ENCODE data around the gene CHST8.
A peak's percentile ranks its signal among the peaks of the same experiment; 100 is the strongest.

CHST8 gene

GRCh38 chr19:33748231-33748630 is 126.5 kb downstream of the CHST8 start:
- no peak for DNase-seq

GRCh38 chr19:33749016-33749415 is 127.3 kb downstream of the CHST8 start:
- no peak for DNase-seq

GRCh38 chr19:33749619-33750175 is 127.9 kb downstream of the CHST8 start:
- DNase-seq: no peak

- DNase-seq: no peak
These were observed 129.1 kb downstream of the CHST8 start for GRCh38 chr19:33750587-33751435.

DNA sequence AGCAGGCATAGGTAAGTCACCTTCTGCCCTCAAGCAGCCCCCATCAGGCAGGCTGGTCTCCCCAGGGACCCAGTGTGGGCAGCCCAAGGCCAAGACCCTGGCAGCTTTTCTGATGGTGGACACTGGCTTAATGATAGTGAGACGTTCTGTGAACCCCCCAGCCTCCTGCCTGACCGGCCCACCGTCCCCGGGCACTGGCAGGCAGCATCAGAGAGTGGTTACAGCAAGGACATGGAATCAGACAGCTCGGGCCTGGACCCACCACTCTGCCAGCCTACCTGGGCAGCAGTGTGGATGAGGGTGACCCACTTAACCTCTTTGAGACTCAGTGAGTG is 129.7 kb downstream of the CHST8 start:
- DNase-seq: no peak

DNA sequence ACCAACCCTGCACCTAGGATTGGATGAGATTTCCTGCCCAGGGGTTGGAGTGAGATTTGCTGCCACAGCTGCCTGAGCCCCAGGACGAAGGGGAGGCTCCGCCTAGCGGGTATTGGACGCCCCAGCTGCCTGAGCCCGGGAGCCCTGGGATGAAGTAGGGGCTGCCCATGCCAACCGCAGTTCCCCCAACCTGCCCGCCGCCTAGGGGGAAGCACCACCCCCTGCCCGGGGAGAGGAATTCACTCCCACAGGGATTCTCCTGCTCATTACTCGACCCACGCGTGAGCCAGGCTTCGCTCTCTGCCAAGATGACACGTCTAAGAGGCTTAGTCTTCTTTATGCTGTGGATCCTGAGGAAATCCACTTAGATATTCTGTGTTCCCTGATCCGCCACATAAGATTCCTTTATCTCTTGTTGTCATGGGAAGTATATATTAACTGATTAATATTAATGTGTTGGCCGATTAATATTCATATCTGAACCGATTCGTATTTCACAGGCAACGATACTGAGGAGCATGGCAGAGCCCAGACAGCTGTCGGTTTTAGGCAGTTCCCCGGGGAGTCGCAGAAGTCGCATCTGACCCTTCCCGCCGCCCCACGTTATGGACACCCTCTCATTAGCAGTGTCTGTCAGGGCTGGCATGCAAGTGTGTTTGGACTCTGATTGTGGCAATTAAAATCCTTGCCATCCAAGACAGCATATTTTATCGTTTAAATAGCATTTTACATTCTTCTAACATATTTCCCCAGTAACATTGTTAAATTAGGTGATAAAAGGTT is 130.5 kb downstream of the CHST8 start:
- DNase-seq: no peak

DNA sequence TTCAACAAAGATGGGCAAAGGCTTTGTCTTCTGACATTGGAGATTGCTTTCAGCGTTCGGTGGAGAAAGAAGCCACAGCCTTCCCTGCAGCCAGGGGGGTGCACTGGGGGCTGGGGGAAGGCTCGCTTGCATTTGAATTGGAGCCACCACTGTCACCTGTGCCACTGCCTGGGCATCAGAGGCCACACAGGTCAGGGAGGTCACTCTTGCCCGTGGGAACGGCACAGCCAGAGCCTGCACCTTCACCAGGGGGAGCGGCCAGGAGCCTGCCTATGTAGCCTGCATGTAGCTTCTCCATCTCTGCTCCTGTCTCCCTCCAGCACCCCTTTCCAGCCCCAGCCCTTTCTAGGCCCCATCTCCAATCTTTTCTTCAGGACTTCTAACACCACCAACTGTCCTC is 131.2 kb downstream of the CHST8 start:
- DNase-seq: no peak

GRCh38 chr19:33754361-33754760 is 132.6 kb downstream of the CHST8 start:
- DNase-seq: no peak

GRCh38 chr19:33755099-33756035 is 133.6 kb downstream of the CHST8 start:
- DNase-seq: no peak

DNA sequence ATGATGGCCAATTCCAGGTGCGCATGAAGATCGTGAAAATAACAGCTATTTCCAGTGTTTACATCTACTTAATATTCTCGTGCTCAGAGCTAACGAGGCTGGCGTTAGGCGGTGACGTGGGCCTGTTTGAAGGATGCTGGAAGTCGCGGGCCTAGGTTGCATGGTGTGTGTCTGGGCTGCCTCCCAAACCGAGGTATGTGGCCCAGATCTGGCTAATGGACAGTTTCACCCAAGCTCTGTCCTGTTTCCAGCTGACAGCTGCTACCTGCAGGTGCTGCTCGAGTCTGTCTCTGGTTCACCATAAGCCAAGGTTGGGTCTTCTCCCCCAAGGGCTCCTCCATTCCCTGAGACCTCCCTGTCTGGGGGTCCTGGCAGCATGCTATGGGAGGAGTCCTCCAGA is 134.4 kb downstream of the CHST8 start:
- DNase-seq: no peak

- no peak for DNase-seq
These were observed 136.8 kb downstream of the CHST8 start for GRCh38 chr19:33758541-33759013.

DNA sequence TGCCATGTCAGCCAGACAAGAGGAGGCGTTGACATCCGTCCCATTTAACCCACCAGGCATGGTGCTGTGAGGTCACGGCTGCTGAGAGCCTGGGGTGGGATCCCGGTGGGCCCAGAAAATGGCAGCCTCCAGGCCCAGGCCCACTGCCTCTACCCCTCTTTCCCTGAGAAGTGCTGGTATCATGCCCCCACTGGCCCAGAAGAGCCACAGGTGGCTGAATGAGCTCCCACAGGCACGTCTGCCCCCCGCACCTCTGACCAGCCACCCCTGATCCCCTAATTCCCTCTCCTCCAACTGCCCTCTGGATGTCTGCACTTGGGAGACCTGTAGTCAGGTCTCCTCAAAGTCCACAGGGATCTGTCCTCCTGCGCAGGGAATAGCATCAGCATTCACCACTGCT is 137.6 kb downstream of the CHST8 start:
- no peak for DNase-seq

DNA sequence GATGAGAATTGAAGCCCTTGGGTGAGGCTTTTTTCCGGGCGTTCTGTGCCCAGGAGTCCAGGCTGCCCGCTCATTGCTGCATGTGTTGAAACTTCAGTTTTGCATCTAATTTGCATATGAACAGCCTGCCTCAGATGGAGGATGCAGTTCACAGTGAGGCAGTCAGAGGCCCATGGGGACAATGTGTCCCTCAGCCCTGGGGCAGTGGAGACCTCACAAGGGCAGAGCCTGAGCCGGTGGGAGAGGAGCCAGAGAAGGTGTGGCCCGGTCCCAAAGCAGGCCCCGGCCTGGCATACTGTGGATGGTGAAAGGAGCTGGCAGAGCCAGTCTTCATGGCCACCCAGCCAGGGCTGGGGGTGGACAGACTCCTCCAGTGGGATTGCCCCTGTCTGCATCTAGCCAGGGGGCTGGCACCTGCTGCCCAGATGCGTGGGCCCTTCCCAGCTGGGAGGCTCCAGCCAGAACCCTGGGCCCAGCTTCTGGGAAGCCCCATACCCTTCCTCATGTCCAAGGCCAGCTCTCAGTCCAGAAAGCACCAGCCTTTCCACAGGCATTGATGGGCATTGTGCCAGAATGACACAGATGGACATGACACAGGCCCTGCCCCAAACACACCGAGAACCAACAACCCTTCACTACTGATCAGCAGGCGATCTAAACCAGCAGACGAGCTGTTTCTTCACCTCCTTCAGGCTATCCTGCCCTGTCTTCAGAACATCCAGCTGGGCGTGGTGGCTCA is 142.0 kb downstream of the CHST8 start:
- no peak for DNase-seq

GRCh38 chr19:33766623-33767022 is 144.9 kb downstream of the CHST8 start:
- DNase-seq: no peak

DNA sequence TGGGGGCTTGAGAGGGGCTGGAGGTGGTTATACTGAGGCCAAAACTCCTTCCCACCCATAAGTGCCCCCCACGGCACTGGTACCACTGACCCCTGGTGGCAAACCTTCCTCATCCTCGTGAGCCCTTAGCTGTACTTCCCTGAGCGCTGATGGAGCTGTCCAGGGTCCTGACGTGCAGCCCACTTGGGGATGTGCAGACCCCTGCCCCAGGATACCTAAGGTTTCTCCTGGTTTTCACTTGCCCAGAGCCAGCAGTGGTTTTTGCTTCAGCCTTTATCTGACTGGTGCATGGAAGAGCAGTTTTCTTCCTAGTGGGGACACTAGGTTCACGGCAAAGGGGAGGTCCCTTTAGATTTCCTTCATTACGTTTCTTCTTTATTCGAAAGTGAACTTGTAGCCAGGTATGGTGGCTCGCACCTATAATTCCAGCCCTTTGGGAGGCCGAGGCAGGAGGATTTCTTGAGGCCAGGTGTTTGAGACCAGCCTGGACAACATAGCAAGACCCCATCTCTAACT is 146.2 kb downstream of the CHST8 start:
- DNase-seq: no peak

DNA sequence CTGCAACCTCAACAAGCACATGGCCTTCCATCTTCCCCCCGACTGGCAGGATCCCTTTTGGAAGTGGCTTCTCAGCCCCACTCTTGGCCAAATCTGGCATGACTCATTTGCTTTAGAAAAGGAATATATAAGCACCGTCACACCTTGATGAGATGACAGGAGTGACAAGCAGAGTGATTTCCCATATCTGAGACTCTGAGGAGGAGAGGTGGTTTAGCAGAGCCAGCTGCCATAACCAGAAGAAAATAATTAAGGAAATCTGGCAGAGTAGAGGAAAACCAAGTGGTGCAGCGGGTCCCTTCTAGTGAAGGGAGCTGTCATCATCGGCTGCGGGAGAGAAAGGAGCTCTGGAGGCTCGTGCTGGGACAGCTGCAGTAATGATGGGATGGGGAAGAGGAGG is 147.5 kb downstream of the CHST8 start:
- no peak for DNase-seq

- DNase-seq: no peak
These were observed 148.4 kb downstream of the CHST8 start for GRCh38 chr19:33770107-33770506.

DNA sequence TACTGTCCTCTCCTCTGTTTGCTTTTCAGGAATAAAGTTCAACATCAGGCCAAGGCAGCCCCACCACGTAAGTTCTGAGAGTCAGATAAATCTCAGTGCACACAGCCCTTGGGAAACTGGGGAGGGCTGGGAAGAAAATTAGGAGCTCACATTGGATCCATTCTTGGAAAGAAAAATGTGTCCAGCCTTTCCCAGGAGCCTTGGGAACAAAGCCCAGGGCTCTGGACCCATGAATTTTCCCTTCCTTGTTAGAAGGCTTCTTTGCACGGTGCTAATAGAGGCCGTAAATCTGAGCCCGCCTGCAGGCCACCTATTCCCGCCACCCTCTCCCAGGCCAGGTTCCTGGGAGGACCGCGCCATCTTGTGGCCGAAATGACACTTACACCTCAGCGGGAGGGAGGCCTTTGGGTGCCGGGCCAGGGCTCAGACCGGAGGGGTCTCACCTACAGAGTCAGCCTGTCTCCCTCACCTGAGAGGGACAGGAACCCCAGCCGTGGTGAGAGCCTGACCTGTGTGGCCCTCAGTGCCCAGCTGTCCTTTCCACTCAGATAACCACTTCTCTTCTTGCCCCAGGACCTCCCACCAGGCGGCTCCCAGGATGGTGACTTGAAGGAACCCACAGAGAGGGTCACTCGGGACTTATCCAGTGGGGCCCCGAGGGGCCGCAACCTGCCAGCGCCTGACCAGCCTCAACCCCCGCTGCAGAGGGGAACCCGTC is 149.8 kb downstream of the CHST8 start:
- peak; percentile 41 for DNase-seq

GRCh38 chr19:33772102-33772857 is 150.5 kb downstream of the CHST8 start:
- DNase-seq: no peak

GRCh38 chr19:33772858-33773180 is 151.1 kb downstream of the CHST8 start:
- no peak for DNase-seq
